Measurements from ENCODE around the gene ATP2B2.

GRCh38 chr3:10479311-10479710 is 26.1 kb downstream of the ATP2B2 start:
- no peak for TF ChIP-seq EZH2phosphoT487 (IDR thresholded peaks at IDR 0.05; ENCODE audit: unreplicated experiment)
- no peak for TF ChIP-seq CTCF (conservative IDR thresholded peaks at IDR 0.05; ENCODE audit: low read depth in 2 of 2)
- TF ChIP-seq EZH2 (IDR thresholded peaks at IDR 0.05; ENCODE audit: low read depth, unreplicated experiment), result no peak
- TF ChIP-seq POLR2AphosphoS5 (IDR thresholded peaks at IDR 0.05; ENCODE audit: low read depth), result no peak

Measured in GM23338 (cell line).